Mucosa of gallbladder (tissue), 1 donor: ENCODE measurements around the gene UFSP1. TPM values are rescaled to one million over a fixed set of nuclear protein-coding genes. Genes with fewer than 3 reads are reported as not detected.

Source experiments
- DNase-seq: peaks from one replicate; pipeline ENCODE4 v3.0.0-alpha.2; 2020; ENCODE audit warnings: low spot score
- total RNA-seq: library from RNA; stranded (reverse); gene quantifications from one replicate; pipeline ENCODE4 v1.2.1, GENCODE V29; 2021
- donor health status: DM: no; HTN: no; CAD: no.

The UFSP1 gene
- total RNA-seq, 1 donor from 2014 or later = 3.3 TPM

DNA sequence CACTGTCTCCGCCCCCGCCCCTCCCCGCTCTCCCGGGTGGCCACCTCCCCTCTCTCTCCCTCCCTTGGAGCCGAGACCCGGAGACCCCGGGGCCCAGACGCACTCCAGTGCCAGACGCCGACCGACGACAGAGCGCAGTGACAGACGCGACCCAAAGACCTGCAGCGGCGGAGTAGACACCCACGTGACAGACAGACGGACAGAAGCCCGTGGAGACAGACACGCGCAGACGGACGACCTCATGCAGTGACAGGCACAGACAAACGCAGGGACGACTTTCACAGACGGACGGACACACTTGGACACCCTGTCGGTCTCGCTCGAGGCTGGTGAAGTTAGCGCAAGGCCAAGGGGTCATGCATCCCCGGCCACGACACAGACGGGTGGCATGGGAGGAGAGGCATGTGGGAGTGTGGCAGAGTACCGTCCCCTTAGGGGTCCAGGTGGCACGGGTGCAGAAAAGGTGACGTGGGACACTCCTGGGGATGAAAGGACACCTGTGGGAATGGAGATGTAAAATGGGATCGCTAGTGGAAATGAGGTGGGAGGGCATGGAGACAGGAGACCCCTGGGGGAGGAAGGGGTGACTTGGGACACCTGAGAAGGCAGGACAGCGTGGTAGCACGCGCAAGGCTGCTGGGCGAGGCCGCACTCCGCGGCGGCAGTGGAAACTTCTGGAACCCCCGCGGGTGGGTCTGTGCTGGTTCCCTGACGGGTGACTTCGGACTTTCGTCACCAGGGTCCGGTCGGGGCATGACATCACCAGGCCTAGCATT lies 6.6 kb upstream of the UFSP1 start:
- peak; percentile 58 for DNase-seq

- DNase-seq = no peak
Measured at GRCh38 chr7:100895701-100895955, 6.1 kb upstream of the UFSP1 start, which contains the start of gene ACHE. Gene ACHE, minus strand, starts transcription at chr7:100895888. Its CDS starts 1,656 bp downstream, at chr7:100894232.

DNA sequence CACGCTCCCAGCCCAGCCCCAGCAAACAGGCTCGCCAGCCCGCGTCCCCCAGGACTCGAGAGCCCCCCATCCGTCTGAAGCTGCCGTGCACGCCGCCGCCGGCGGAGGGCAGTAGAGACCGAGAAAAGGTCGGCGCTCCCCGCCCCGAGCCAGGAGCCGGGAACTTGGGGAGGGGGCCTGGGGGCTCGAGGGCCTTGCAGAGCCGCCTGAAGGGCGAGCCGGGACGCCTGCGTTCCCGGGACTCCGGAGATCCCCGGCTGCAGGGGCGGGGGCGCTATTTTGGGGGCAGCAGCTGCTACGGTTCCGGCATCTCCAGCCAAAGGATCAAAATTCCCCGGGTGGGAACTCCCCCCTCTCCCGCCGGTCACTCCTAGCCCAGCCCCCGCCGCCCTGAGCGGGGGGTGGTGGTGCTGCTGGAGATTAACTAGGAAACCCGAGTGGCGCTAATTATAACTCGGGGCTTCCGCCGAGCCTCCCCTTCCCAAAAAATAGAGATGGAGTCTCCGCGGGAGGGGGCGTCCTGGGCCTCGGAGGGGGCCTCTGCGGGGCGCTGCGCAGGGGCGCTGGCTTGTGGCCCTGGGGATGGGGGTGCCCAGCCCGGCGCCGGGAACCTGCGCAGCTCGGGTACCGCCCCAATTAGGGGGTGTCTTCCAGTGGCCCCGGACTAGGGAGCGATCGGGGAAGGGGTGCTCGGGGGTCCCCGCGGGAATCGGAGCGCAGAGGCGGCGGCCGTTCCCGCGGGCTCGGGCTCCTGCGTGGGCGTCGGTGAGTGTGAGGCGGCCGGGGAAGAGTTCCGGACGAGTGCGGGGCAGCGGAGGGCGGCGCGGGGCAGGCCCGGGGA lies 5.6 kb upstream of the UFSP1 start:
- peak; percentile 45 for DNase-seq

DNA sequence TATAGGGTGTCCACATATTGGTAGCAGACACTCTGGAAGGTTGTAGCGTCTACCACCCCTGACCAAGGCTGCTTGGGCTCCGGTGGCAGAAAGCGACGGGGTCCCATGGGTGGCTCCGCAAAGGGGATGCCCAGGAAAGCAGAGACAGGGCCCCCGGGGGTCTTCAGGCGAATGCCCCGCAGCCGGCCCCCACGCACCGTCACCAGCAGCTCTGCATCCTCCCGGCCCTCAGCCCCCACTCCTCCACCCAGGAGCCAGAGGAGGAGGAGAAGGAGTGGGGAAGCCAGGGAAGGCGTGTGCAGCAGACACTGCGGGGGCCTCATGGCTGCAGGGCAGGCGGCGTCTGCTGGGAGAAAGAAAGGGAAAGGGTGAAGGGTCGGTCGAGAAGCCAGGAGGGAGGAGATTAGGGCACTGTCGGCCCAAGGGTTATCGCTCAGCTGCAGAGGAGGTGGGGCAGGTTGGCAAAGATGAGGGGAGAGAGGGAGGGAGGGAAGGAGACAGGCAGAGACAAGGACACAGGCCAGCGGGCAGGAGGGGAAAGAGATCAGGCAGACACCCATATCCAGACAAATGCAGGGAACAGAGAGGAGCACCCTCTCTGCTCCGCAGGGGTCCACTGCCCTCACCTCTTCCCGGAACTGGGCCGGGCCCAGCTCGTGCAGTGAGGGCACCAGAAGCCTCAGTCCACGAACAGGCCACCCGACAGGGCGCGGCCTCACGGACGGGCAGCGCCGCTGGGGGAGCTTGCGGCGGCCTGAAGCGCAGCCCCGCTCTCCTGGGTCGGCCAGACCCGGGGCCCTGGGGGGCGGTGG lies 4.6 kb upstream of the UFSP1 start:
- DNase-seq = no peak

- no peak for DNase-seq
Measured at GRCh38 chr7:100893318-100893895, 3.9 kb upstream of the UFSP1 start.

DNA sequence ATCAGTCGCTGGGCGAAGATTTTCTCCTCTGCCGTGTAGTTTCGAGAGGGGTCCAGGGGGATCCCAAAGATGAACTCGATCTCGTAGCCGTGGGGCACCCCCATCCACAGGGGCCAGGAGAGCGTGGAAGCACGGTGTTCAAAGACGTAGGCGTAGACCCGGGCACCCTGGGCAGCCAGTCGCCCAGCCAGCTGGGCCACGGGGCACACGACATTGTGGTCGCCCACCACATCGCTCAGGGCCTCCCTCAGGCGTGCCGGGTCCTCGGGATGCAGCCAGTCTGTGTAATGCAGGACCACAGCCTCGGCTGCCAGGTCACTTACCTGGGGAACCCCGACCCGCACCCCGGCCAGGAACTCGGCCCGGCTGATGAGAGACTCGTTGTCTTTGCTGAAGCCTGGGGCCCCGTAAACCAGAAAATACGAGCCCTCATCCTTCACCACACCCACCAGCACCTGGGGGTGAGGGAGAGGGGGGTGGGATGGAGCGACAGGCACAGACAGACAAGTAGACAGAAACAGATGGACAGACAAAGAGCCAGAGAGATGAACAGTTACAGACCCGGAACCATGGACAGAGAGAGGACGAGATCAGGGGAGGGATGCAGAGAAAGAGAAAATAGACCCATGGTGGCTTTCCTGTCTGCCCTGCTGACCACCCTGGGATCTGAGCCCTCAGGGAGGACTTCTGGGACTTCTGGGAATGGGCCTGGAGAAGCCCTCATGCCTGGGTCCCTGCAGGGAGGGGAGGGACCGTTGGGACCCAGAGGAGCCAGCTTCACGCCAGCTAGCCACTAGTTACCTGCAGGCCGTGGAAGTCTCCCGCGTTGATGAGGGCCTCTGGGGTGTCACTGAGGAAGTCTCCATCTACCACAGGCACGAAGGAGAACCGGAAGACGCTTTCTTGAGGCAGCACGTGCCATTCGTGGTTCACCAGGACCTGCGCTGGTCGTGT lies 3.1 kb upstream of the UFSP1 start:
- no peak for DNase-seq

- no peak for DNase-seq
Measured at GRCh38 chr7:100891568-100892247, 2.2 kb upstream of the UFSP1 start.

DNA sequence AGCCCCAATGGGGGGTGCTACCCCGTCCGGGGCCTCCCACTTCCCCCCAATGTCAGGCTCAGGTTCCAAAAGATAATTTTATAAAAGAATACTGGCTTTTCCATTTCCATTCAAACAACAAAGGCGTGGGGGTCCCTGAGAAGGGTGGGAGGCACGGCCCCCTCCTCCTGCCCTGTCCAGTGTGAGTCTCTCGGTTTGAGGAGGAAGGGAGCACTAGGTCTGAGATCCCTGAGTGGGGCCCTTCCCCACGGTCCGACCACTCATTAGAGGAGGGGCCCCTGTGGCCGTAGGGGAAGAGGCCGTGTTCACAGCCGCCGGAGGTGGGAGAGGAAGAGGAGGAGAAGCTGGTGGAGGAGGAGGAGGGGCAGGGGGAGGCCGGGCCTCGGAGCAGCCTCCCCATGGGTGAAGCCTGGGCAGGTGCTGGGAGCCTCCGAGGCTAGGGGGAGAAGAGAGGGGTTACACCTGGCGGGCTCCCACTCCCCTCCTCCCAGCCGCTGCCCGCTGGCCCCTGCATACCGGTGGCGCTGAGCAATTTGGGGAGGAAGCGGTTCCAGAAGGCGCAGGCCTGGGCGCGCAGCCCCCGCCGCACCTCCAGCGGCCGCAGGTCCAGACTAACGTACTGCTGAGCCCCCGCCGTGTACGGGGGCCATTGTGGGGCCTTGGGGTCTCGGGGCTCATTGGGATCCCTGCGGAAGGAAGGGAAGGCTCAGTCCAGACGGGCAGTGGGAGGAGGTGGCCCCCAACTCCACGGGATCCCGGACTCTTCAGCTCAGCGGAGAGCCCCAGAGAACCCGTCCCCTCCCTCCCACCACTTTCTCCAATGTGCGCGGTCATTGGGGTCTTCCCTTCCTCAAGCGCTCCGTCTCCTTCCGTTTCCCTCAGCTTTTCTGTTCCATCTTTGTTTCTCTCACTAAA lies 1.4 kb upstream of the UFSP1 start:
- DNase-seq = no peak

GRCh38 chr7:100888291-100888987 lies 1.1 kb downstream of the UFSP1 start:
- no peak for DNase-seq

GRCh38 chr7:100887516-100888290 lies 1.8 kb downstream of the UFSP1 start:
- no peak for DNase-seq

DNA sequence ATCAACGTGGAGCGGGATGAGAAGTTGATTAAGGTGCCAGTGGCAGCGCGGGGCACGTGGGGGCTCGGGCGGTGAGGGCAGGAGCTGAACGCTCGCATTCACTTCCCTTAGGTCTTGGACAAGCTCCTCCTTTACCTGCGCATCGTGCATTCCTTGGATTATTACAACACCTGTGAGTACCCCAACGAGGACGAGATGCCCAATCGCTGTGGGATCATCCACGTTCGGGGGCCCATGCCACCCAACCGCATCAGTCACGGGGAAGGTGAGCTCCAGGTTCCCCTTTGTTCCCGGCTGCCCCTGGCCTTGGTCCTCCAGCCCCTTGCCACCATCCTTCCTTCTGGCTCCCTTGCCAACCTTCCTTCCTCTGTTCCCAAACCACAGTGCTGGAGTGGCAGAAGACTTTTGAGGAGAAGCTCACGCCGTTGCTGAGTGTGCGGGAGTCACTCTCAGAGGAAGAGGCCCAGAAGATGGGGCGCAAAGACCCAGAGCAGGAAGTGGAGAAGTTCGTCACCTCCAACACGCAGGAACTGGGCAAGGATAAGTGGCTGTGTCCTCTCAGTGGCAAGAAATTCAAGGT lies 2.5 kb downstream of the UFSP1 start:
- DNase-seq = no peak

DNA sequence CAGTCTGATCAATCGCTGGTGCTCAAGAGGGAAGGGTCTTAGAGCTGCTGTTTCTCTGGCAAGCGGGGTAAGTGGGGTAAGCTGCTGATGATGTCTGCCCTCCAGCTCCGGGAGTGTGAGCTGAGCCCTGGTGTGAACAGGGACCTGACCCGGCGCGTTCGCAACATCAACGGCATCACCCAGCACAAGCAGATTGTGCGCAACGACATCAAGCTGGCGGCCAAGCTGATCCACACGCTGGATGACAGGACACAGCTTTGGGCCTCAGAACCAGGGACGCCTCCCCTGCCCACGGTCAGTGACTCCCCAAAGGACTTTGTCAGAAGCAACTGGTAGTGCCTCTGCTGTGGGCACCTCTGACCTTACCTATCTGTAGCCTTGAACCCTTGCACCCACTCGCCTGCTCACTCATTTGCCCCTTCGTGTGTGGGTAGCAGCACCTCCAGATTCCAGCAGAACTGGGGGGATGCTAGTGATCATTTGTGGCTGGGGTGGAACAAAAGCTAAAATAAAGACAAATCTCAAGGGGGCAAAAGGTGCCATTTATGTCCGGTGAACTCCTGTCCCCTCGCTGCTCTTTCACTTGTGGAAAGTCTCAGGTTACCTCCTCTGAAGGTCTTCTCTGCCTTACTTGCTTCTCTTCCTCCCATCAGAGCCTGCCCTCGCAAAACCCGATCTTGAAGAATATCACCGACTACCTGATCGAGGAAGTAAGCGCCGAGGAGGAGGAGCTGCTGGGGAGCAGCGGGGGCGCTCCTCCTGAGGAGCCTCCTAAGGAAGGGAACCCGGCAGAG lies 3.2 kb downstream of the UFSP1 start:
- no peak for DNase-seq

DNA sequence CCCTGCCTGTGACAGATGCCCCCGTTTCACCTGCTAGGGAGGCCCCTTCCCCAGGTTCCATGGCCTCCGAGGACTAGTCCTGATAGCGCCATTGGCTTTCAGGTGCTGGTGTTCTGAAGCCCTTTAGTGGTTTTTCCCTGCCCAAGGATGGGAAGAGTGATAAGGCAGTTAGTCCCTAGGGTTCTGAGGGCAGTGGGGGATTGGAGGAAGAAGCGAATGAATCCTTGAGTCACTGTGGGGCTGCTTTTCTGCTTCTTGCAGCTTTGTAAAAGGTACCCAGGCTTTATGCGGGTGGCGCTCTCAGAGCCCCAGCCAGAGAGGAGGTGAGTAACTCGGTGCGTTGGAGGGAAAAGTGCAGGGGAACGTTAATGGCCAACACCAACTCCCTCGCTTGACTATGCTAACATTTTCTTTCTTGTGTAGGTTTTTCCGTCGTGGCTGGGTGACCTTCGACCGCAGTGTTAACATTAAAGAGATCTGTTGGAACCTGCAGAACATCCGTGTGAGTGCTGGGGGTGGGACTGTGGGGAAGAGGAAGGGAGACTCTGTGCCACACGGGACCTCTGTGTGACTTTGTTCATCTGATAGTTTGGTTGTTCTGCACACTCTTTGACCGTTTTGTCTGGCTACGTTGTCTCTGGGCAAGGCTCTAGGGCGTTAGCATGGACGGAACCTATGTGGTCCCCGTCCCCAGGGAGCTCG lies 3.9 kb downstream of the UFSP1 start:
- no peak for DNase-seq

GRCh38 chr7:100884736-100885439 lies 4.6 kb downstream of the UFSP1 start:
- no peak for DNase-seq
